Hematopoietic multipotent progenitor cell treated with erythropoietin and hydrocortisone succinate and interleukin-3 and kit ligand, for 17 days (in vitro differentiated cells): ENCODE results near the gene CLEC16A.

Source experiments
- DNase-seq: peaks from one replicate; pipeline ENCODE4 v3.0.0-alpha.2; 2015; ENCODE audit warnings: low spot score

Gene CLEC16A, protein sequence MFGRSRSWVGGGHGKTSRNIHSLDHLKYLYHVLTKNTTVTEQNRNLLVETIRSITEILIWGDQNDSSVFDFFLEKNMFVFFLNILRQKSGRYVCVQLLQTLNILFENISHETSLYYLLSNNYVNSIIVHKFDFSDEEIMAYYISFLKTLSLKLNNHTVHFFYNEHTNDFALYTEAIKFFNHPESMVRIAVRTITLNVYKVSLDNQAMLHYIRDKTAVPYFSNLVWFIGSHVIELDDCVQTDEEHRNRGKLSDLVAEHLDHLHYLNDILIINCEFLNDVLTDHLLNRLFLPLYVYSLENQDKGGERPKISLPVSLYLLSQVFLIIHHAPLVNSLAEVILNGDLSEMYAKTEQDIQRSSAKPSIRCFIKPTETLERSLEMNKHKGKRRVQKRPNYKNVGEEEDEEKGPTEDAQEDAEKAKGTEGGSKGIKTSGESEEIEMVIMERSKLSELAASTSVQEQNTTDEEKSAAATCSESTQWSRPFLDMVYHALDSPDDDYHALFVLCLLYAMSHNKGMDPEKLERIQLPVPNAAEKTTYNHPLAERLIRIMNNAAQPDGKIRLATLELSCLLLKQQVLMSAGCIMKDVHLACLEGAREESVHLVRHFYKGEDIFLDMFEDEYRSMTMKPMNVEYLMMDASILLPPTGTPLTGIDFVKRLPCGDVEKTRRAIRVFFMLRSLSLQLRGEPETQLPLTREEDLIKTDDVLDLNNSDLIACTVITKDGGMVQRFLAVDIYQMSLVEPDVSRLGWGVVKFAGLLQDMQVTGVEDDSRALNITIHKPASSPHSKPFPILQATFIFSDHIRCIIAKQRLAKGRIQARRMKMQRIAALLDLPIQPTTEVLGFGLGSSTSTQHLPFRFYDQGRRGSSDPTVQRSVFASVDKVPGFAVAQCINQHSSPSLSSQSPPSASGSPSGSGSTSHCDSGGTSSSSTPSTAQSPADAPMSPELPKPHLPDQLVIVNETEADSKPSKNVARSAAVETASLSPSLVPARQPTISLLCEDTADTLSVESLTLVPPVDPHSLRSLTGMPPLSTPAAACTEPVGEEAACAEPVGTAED

DNA sequence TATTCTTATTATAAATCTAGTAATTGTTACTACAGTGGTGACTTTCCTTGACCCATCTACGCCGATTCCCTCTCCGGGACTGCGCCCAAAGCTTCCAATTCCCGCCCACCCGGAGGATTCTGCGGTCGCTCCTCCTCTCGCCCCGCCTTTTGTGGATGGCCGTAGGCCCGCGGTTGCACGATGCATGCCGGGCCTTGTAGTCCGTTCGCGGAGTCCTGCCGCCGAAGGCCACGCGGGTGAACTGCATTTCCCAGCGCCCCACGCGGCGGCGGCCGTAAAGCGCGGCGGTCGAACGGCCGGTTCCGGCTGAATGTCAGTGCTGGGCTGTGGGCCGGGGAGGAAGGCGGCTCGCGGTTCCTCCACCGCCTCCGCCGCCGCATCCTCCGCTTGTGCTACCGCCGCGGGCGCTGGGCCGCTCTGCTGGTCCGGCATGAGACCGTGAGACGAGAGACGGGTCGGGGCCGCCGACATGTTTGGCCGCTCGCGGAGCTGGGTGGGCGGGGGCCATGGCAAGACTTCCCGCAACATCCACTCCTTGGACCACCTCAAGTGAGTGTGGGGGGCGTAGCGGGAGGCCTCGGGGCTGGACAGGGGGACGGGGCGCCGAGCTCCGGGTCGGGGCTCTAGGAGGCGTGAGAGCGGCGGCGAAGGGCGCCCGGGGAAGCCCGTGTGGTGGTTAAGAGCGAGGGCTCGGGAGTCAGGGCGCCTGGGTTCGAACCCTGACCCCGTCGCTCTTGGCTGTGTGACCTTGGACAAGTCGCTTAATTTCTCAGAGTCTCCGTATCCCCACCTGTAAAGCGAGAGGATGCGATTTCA lies at the start of gene CLEC16A:
Gene CLEC16A (plus strand): TSS at position 316 of the 816 bp plus-strand sequence. CDS start 154 bp downstream, at position 470.
- peak; percentile 96 for DNase-seq

DNA sequence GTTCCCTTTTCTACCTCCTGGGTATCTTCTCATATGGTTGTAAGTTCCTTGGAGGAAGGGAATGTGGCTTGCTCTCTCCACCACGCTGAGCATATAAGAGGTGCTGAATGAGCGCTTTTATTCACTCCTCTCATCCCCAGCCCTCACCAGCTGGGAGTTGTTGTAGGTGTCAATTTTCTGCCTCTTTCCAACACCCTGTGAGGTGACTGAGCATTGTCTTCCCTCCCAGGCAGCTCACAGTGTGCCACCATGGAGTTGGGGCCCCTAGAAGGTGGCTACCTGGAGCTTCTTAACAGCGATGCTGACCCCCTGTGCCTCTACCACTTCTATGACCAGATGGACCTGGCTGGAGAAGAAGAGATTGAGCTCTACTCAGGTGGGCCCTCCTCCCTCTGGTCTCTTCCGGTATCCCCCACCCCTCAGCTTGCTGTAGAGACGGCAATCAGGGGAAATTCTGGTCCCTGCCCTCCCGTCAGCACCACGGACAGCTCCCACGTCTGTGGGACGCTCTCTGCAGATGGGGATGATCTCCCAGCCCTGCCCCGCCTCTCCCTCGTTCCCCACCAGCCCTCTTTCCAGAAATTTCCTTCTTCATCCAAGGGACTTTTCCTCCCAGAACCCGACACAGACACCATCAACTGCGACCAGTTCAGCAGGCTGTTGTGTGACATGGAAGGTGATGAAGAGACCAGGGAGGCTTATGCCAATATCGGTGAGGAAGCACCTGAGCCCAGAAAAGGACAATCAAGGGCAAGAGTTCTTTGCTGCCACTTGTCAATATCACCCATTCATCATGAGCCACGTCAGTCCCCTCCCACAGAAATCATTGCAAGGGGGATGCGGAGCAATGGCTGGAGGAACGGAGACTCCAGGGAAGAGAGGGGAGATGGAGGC lies 49.1 kb upstream of the CLEC16A start:
- DNase-seq = no peak

DNA sequence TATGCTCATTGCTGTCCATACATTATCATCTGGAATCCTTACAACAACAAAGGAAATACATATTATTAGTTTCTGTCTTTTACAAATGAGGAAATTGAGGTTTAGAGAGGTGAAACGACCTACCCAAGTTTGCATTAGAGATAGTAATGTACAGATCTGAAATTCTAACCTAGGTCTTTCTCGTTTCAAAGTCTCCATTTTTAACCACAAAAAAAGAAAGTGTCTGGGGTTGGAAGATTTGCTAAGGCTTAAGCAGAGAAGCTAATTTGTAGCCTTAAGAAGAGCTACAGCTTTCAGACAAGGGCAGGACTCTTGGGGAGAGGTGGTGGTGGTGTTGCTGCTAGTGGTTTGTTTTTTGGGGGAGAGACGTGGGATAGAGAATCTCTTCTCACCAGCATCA lies 48.2 kb upstream of the CLEC16A start:
- no peak for DNase-seq

DNA sequence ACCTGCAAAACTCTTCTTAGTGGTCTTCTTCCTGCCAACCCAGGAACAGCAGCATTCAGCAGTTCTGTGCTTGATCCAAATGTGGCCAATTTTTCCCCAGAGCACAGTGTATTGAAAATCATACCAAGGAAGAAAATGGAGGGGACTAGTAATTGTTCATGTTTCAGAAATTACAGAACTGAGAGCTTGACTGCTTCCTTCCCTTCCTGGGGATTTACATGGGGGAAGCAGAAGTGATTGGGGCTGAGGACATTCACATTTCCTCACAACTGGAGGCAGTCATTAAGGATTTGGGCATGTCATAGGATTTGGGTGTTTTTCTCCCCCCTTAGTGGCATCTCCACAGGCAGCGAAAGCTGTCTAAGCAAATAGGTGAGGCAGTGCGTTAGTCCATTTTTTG lies 47.6 kb upstream of the CLEC16A start:
- DNase-seq = no peak

DNA sequence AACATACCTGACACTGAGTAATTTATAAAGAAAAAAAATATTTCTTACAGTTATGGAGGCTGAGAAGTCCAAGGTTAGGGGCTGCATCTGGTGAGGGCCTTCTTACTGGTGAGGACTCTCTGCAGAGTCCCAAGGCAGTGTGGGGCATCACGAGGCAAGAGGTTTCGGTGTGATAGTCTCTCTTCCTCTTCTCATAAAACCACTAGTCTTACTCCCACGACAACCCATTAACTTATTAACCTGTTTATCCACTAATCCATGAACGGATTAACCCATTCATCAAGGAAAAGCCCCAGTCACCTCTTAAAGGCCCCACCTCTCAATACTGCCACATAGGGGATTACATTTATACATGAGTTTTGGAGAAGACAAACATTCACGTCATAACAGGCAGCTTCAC lies 47.2 kb upstream of the CLEC16A start:
- no peak for DNase-seq

DNA sequence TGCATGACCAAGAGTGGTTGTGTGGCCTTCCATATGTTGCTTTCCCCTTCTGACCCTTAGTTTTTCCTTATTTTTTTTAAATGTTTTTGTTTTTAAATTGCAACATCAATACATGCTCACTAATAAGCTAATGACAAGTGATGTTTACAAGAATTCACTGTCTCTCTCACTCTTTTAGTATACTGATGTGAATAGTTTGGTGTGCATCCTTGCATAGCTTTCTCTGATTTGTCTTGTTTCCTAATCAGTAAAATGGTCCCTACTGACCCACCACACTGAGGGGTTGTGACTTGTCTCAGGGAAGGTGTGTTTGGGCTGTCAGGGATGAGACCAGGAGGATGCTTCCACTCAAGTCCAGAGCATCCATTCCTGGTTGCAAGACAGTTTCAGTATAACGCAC lies 41.4 kb upstream of the CLEC16A start:
- no peak for DNase-seq

DNA sequence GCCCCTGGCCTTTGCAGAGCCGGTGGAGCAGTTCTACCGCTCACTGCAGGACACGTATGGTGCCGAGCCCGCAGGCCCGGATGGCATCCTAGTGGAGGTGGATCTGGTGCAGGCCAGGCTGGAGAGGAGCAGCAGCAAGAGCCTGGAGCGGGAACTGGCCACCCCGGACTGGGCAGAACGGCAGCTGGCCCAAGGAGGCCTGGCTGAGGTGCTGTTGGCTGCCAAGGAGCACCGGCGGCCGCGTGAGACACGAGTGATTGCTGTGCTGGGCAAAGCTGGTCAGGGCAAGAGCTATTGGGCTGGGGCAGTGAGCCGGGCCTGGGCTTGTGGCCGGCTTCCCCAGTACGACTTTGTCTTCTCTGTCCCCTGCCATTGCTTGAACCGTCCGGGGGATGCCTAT lies 37.9 kb upstream of the CLEC16A start:
- DNase-seq = no peak

DNA sequence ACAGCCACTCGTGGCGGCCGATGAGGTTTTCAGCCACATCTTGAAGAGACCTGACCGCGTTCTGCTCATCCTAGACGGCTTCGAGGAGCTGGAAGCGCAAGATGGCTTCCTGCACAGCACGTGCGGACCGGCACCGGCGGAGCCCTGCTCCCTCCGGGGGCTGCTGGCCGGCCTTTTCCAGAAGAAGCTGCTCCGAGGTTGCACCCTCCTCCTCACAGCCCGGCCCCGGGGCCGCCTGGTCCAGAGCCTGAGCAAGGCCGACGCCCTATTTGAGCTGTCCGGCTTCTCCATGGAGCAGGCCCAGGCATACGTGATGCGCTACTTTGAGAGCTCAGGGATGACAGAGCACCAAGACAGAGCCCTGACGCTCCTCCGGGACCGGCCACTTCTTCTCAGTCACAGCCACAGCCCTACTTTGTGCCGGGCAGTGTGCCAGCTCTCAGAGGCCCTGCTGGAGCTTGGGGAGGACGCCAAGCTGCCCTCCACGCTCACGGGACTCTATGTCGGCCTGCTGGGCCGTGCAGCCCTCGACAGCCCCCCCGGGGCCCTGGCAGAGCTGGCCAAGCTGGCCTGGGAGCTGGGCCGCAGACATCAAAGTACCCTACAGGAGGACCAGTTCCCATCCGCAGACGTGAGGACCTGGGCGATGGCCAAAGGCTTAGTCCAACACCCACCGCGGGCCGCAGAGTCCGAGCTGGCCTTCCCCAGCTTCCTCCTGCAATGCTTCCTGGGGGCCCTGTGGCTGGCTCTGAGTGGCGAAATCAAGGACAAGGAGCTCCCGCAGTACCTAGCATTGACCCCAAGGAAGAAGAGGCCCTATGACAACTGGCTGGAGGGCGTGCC lies 37.2 kb upstream of the CLEC16A start:
- DNase-seq = no peak

DNA sequence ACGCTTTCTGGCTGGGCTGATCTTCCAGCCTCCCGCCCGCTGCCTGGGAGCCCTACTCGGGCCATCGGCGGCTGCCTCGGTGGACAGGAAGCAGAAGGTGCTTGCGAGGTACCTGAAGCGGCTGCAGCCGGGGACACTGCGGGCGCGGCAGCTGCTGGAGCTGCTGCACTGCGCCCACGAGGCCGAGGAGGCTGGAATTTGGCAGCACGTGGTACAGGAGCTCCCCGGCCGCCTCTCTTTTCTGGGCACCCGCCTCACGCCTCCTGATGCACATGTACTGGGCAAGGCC lies 36.7 kb upstream of the CLEC16A start:
- DNase-seq = no peak

DNA sequence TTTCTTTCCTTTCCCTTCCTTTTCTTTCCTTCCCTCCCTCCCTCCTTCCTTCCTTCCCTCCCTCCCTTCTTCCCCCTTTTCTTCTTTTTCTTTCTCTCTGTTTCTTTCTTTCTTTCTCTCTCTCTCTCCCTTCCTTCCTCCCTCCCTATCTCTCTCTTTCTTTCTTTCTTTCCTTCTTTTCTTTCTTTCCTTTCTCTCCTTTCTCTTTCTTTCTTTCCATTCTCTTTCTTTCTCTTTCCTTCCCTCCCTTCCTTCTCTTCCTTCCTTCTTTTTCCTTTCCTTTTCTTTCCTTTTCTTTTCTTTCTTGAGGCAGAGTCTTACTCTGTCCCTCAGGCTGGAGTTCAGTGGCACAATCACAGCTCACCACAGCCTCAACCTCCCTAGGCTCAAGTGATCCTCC lies 33.1 kb upstream of the CLEC16A start:
- DNase-seq = no peak

DNA sequence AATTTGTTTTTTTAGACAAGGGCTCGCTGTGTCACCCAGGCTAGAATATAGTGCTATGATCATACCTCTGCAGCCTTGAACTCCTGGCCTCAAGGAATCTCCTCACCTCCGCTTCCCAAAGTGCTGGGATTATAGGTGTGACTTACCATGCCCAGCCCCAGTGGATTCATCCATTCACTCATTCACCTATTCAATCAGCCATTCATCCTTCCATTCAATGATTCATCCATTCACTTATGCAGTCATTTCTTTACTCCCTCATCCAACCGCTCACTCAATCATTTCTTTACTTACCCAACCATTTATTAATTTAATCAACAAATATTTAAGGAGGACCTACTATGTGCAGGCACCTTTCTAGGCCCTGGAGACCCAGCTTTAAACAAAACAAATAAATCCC lies 27.8 kb upstream of the CLEC16A start:
- no peak for DNase-seq

DNA sequence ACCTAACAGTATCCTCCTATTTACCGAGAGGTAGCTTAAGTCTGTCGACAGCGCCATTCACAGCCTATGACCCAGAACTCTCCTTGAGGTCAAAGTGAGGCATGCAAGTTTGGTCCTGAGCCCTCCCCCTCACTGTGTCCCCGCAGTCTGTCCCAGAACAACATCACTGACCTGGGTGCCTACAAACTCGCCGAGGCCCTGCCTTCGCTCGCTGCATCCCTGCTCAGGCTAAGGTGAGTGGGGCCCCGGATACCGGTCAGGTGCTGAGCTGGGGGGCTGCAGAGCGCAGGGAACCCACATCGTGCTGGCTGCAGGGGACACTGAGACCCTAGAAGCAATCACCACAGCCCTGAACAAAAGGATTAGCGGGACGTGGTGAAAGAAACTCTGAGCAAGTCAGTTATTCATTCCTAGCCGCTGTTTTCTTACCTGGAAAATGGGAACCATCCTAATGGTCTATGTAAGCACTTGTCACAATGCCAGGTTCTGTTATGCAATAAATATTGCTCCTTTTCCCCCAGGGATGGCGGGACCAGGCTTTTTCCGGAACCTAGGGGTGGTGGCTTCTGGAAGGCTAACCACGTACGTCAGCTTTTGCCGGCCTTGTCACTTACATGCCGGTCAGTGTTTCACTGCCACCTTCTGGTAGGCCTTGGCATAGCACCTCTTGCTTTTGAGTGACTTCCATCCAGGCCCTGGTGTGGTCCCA lies 25.9 kb upstream of the CLEC16A start:
- peak; percentile 86 for DNase-seq

DNA sequence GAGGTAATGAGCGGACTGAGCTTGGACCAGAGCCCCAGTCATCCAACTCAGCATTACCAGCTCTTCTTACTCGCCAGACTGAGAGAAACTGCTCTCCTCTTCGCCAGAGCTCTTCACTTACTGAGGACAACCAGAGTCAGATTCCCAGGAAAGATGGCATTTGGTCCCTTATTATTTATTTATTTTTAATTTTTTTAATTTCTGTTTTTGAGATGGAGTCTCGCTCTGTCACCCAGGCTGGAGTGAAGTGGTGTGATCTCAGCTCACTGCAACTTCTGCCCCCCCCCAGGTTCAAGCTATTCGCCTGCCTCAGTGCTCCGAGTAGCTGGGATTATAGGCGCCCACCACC lies 25.4 kb upstream of the CLEC16A start:
- no peak for DNase-seq

DNA sequence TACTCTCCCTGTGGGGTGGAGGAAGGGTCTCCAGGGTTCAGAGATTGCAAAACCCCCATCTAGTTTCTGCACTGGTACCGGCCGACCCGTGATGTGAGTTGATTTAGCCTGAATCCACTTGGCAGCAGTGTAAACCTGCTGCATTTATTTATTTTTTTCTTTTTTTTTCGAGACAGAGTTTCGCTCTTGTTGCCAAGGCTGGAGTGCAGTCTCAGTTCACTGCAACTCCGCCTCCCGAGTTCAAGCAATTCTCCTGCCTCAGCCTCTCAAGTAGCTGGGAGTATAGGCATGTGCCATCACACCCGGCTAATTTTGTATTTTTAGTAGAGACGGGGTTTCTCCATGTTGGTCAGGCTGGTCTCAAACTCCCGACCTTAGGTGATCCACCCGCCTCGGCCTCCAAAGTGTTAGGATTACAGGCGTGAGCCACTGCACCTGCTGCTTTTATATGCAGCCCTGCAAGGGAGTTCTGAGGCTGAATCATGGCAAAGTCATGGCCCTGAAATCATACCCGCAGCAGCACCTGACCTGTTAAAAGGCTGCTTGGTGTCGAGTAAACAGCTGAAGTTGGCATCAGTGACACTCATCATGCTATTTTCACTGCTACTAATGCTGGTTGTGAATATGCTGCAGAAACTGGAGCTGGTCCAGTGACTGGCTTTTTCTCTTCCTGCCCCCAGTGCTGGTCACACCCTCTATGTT lies 23.5 kb upstream of the CLEC16A start:
- DNase-seq = no peak

DNA sequence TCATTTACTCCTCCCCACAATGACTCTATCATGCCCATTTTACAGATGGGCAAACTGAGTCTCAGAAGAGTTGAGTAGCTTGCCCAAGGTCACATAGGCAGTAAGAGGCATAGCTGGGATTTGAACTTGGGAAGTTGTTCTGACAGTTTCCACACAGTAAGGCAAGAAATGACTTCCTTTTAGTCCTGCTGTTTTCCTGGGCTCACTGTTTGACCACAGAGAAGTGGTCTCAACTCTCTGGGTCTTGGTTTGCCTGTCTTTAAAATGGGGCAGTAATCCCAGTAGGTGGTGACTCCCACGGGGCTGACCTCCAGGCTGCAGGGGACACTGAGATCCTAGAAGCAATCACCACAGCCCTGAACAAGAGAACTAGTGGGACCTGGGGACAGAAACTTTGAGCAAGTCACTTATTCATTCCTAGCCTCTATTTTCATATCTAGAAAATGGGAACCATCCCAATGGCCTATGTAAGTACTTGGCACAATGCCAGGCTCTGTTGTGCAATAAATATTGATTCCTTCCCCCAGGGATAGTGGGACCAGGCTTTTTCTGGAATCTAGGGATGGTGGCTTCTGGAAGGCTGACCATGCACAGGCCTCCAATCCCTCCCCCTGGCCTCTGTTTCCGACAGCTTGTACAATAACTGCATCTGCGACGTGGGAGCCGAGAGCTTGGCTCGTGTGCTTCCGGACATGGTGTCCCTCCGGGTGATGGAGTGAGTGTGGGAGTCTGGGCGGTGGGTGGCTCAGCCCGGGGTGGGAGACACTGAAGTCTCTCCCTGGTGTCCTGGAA lies 22.6 kb upstream of the CLEC16A start:
- no peak for DNase-seq

DNA sequence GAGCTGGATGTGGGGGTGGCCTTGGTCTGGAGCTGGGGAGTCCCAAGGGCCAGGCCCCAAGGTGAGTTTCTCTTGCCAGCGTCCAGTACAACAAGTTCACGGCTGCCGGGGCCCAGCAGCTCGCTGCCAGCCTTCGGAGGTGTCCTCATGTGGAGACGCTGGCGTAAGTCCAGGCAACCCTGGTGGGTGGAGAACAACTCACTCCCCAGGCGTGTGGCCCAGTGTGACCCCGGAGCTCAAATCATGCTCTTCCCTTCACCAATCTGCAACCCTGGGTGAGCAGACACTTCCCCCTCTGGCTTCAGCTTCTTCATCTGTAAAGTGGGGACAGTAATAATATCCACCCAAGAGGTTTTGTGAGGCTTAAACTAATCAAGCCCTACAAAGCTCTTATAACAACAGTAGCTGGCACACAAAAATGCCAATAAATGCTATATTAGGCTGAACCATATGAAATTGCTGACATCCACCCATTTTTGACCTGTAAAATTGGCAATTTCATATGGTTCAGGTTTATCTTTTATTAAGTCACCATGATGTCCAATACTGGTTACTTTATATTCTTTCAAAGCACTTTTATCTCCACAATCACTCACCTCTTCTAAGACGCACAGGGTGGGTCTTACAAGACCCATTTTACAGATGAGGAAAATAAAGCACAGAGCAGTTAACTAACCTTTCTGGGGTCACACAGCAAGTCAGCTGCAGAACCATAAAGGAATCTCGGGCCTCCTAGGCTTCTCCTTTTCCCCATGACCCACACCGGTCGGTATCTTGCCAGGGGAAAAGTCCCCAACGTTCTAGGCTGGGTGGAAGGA lies 21.8 kb upstream of the CLEC16A start:
- no peak for DNase-seq

DNA sequence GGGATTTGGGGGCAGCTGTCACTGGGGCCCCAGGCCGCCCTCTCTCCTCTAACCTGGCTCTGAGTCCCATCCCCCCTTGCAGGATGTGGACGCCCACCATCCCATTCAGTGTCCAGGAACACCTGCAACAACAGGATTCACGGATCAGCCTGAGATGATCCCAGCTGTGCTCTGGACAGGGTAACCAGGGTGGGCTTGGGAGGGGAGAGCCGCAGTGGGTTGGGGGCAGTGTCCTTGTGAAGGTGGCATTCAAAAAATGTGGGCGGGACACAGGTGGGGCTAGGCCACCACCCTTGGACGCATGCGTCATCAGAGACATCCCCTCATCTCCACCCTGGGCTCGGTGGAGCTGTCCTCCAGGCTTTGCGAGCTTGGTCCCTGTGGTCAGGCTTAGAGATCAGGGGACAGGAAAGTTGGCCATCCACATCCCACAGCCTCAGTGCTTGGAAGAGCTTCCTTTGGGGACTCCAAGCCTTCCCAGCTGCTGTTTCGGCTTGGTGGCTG lies 21.2 kb upstream of the CLEC16A start:
- DNase-seq = no peak
